ENCODE measurements around the gene EIF3A.

The EIF3A gene

DNA sequence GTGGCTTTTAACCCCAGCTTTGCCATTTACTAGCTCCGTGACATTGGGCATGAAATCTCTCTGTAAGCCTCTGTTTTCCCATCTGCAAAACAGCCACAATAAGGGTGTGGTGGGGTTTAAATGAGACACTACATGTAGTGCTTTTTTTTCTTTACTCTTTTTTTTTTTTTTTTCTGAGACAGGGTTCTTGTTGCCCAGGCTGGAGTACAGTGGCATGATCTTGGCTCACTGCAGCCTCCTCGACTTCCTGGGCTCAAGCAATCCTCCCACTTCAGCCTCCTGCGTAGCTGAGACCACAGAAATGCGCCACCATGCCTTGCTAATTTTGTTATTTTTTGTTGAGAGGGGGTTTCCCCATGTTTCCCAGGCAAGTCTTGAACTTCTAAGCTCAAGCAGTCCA, 15.0 kb upstream of the EIF3A start:
- Mint-ChIP-seq H3K36me3 (ENCODE audit: low read depth) (no peaks in the 10 kb centered on the region), H3K9me3 (no peaks in the 10 kb centered on the region), H3K27me3 (ENCODE audit: low read depth, poor library complexity) (peaks cover 20% of the 10 kb centered on the region), H3K4me3 (no peak overlapping the region), H3K4me1 (peaks cover 13% of the 10 kb centered on the region), H3K27ac (no peak overlapping the region)
- no peak for DNase-seq
- TF ChIP-seq, protein P1, sequence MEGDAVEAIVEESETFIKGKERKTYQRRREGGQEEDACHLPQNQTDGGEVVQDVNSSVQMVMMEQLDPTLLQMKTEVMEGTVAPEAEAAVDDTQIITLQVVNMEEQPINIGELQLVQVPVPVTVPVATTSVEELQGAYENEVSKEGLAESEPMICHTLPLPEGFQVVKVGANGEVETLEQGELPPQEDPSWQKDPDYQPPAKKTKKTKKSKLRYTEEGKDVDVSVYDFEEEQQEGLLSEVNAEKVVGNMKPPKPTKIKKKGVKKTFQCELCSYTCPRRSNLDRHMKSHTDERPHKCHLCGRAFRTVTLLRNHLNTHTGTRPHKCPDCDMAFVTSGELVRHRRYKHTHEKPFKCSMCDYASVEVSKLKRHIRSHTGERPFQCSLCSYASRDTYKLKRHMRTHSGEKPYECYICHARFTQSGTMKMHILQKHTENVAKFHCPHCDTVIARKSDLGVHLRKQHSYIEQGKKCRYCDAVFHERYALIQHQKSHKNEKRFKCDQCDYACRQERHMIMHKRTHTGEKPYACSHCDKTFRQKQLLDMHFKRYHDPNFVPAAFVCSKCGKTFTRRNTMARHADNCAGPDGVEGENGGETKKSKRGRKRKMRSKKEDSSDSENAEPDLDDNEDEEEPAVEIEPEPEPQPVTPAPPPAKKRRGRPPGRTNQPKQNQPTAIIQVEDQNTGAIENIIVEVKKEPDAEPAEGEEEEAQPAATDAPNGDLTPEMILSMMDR (IDR thresholded peaks at IDR 0.05), result no peak

DNA sequence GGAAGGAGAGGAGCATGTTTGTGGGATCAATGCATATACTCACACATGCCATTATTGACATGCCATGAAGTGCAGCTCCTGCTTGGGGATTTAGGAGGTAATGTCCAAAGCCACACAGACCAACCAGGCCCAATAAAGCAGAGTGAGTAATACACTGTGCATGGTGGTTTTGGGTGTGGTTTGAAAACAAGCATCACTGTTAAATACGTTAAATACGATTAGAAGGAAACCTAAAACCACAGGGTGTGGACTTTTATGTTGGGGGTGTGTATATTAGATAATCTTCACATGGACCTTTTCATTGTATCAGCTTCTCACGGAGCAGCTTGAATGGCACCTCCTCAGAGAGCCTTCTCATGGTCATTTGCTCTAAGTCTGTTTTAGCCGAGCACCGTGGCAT, 10.4 kb upstream of the EIF3A start:
- H3K36me3 Mint-ChIP-seq (ENCODE audit: low read depth), result no peaks in the 10 kb centered on the region
- H3K9me3 Mint-ChIP-seq, result no peaks in the 10 kb centered on the region
- TF ChIP-seq, protein P1 (IDR thresholded peaks at IDR 0.05), result no peak
- DNase-seq, result no peak
- H3K27me3 Mint-ChIP-seq (ENCODE audit: low read depth, poor library complexity), result peaks cover 19% of the 10 kb centered on the region
- no peak overlapping the region for H3K4me3 Mint-ChIP-seq
- H3K27ac Mint-ChIP-seq, result no peak overlapping the region
- H3K4me1 Mint-ChIP-seq, result peaks cover 12% of the 10 kb centered on the region

DNA sequence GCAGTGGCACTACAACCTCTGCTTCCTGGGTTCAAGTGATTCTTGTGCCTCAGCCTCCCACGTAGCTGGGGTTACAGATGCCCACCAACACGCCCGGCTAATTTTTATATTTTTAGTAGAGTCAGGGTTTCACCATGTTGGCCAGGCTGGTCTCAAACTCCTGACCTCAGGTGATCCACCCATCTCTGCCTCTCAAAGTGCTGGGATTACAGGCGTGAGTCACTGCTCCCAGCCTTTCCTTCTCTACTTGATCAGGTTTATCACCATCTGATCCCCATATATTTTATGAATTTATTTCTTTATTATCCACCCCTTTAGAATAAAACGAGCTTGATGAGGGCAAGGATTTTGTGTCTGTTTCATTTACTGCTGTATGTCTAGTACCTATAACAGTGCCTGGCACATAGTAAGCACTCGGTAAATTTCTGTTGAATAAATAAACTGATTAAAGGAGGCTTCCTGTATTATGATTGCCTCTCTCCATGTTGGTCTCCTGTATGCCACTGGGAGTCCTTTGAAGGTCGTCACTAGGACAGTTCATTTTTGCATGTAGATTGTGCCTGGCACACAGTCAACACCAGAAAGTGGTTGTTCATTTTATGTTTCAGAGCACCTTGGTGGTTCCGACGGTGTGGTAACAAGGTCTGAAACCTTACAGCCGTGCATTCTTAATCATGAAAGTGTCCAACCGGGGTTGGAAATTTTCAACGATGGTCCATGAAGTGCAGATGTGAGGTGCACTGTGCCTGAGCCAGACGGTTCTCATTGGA, 9.6 kb upstream of the EIF3A start:
- H3K4me3 Mint-ChIP-seq, result no peak overlapping the region
- TF ChIP-seq, protein P1 (IDR thresholded peaks at IDR 0.05), result no peak
- H3K4me1 Mint-ChIP-seq, result peaks cover 19% of the 10 kb centered on the region
- H3K36me3 Mint-ChIP-seq (ENCODE audit: low read depth), result no peaks in the 10 kb centered on the region
- H3K27me3 Mint-ChIP-seq (ENCODE audit: low read depth, poor library complexity), result peaks cover 16% of the 10 kb centered on the region
- no peak for DNase-seq
- H3K27ac Mint-ChIP-seq, result no peak overlapping the region
- H3K9me3 Mint-ChIP-seq, result no peaks in the 10 kb centered on the region

DNA sequence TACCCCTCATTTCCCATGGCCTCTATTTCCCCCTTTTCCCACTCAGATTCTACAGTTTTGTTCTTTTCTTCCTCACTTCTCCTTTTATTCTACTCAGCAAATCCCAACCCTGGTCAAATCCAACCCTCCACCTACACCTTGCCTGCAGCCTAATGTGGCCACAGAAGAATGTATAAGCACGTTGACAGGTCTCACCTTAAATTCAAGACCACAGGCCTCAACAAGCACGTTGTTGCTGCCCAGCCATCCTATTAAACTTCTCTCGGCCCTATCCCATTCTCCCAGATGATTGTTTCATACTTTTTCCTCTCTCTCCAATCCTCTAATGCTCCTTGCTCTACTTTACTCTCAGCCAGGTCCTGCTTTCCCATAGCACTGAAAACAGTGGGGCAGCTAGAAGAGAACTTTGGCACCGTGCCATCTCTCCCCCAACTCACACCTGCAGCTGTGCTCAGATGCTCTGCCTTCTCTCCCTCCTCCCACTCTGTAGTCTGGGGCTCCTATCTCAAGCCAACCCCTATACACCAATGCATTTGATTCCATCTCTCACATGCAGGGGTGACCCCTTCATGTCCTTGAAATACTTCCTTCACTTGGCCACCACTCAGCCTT, 6.8 kb upstream of the EIF3A start:
- H3K27me3 Mint-ChIP-seq (ENCODE audit: low read depth, poor library complexity), result peaks cover 16% of the 10 kb centered on the region
- TF ChIP-seq, protein P1 (IDR thresholded peaks at IDR 0.05), result no peak
- no peak overlapping the region for H3K4me3 Mint-ChIP-seq
- H3K9me3 Mint-ChIP-seq, result no peaks in the 10 kb centered on the region
- H3K27ac Mint-ChIP-seq, result peak overlapping the region; percentile 1
- peaks cover 16% of the 10 kb centered on the region for H3K4me1 Mint-ChIP-seq
- no peaks in the 10 kb centered on the region for H3K36me3 Mint-ChIP-seq (ENCODE audit: low read depth)
- no peak for DNase-seq

DNA sequence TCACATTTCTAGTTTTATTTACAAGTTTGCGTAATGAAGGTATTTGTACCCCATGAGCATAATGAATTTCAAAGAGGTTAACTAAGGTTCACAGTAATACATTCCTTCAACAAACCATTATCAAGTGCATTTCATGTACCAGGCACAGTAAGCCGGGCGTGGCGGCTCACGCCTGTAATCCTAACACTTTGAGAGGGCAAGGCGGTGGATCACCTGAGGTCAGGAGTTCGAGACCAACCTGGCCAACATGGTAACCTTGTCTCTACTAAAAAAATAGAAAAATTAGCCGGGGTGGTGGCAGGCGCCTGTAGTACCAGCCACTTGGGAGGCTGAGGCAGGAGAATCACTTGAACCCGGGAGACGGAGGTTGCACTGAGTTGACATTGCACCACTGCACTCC, 4.3 kb upstream of the EIF3A start:
- Mint-ChIP-seq H3K27me3 (ENCODE audit: low read depth, poor library complexity) (peaks cover 7% of the 10 kb centered on the region), H3K4me1 (peaks cover 20% of the 10 kb centered on the region), H3K27ac (no peak overlapping the region), H3K4me3 (no peak overlapping the region), H3K9me3 (no peaks in the 10 kb centered on the region), H3K36me3 (ENCODE audit: low read depth) (no peaks in the 10 kb centered on the region)
- DNase-seq, result no peak
- TF ChIP-seq, protein P1 (IDR thresholded peaks at IDR 0.05), result no peak
